DMS53 treated with DMSO at 0.1 percent for 48 hours (cell line): ENCODE results near the gene C6orf62.
"Not testable (repeated sequence)": the region's sequence is repeated elsewhere in the genome, so short reads cannot be mapped to it uniquely, and the experiment has no call there.

Experiments used
- DNase-seq: peaks from one replicate; lab custom pipeline; 2025; ENCODE audit not compliant: unreplicated experiment; lab: John Stamatoyannopoulos, UW

Gene C6orf62

GRCh38 chr6:24719125-24719971, at the start of gene C6orf62:
TSS of gene C6orf62 (minus strand) at chr6:24719154. CDS start at chr6:24718668, 486 bp downstream.
- no peak for DNase-seq

GRCh38 chr6:24768361-24768760, 49.4 kb upstream of the C6orf62 start:
- DNase-seq: no peak

- peak; percentile 62 for DNase-seq
Measured at GRCh38 chr6:24766680-24767462, 47.9 kb upstream of the C6orf62 start.

- not testable (repeated sequence) for DNase-seq
Measured at GRCh38 chr6:24765968-24766367, 47.0 kb upstream of the C6orf62 start.

GRCh38 chr6:24764833-24765828, 46.2 kb upstream of the C6orf62 start:
- DNase-seq: not testable (repeated sequence)

- no peak for DNase-seq
Measured at GRCh38 chr6:24763578-24763977, 44.6 kb upstream of the C6orf62 start.

- no peak for DNase-seq
Measured at GRCh38 chr6:24761851-24762250, 42.9 kb upstream of the C6orf62 start.

- no peak for DNase-seq
Measured at GRCh38 chr6:24761193-24761835, 42.4 kb upstream of the C6orf62 start.

- no peak for DNase-seq
Measured at GRCh38 chr6:24760210-24760609, 41.3 kb upstream of the C6orf62 start.

GRCh38 chr6:24759718-24760117, 40.8 kb upstream of the C6orf62 start:
- DNase-seq: no peak

GRCh38 chr6:24757611-24758010, 38.7 kb upstream of the C6orf62 start:
- no peak for DNase-seq

- no peak for DNase-seq
Measured at GRCh38 chr6:24755279-24755678, 36.3 kb upstream of the C6orf62 start.

- DNase-seq: not testable (repeated sequence)
Measured at GRCh38 chr6:24754378-24754777, 35.4 kb upstream of the C6orf62 start.

- DNase-seq: no peak
Measured at GRCh38 chr6:24753545-24753944, 34.6 kb upstream of the C6orf62 start.

- DNase-seq: no peak
Measured at GRCh38 chr6:24752917-24753492, 34.1 kb upstream of the C6orf62 start.

GRCh38 chr6:24752503-24752902, 33.5 kb upstream of the C6orf62 start:
- no peak for DNase-seq

GRCh38 chr6:24750878-24751277, 31.9 kb upstream of the C6orf62 start:
- not testable (repeated sequence) for DNase-seq

- no peak for DNase-seq
Measured at GRCh38 chr6:24749297-24749696, 30.3 kb upstream of the C6orf62 start.

GRCh38 chr6:24744911-24745310, 26.0 kb upstream of the C6orf62 start:
- no peak for DNase-seq

- DNase-seq: no peak
Measured at GRCh38 chr6:24743944-24744335, 25.0 kb upstream of the C6orf62 start.
